ENCODE data around the gene TRAK1. TPM values are rescaled to one million over a fixed set of nuclear protein-coding genes. Genes with fewer than 3 reads are reported as not detected.
"Not testable (repeated sequence)": the region's sequence is repeated elsewhere in the genome, so short reads cannot be mapped to it uniquely, and the experiment has no call there.

TRAK1 gene
- total RNA-seq (2014; rRNA removed; shearing (Covaris generic)): 10.3 and 10.6 TPM in 2 replicates

- no peak for DNase-seq (ENCODE audit: low spot score)
Measured at GRCh38 chr3:42090973-42091731, at the start of gene TRAK1. TSS of gene TRAK1 (plus strand) at chr3:42091357. CDS start at chr3:42091470, 113 bp downstream.

- DNase-seq (ENCODE audit: low spot score): no peak
Measured at GRCh38 chr3:42042747-42043098, 48.4 kb upstream of the TRAK1 start.

- DNase-seq (ENCODE audit: low spot score): no peak
Measured at GRCh38 chr3:42043099-42043813, 47.9 kb upstream of the TRAK1 start.

GRCh38 chr3:42045708-42046243, 45.4 kb upstream of the TRAK1 start:
- no peak for DNase-seq (ENCODE audit: low spot score)

GRCh38 chr3:42048526-42048925, 42.6 kb upstream of the TRAK1 start:
- DNase-seq (ENCODE audit: low spot score): not testable (repeated sequence)

GRCh38 chr3:42050126-42050525, 41.0 kb upstream of the TRAK1 start:
- no peak for DNase-seq (ENCODE audit: low spot score)

GRCh38 chr3:42051384-42052131, 39.6 kb upstream of the TRAK1 start:
- DNase-seq (ENCODE audit: low spot score): no peak

- no peak for DNase-seq (ENCODE audit: low spot score)
Measured at GRCh38 chr3:42052132-42052483, 39.0 kb upstream of the TRAK1 start.

- DNase-seq (ENCODE audit: low spot score): peak; percentile 50
Measured at GRCh38 chr3:42052484-42053351, 38.4 kb upstream of the TRAK1 start.

GRCh38 chr3:42053476-42053875, 37.7 kb upstream of the TRAK1 start:
- DNase-seq (ENCODE audit: low spot score): no peak

- no peak for DNase-seq (ENCODE audit: low spot score)
Measured at GRCh38 chr3:42055291-42055690, 35.9 kb upstream of the TRAK1 start.

- no peak for DNase-seq (ENCODE audit: low spot score)
Measured at GRCh38 chr3:42056840-42057239, 34.3 kb upstream of the TRAK1 start.

GRCh38 chr3:42057561-42058211, 33.5 kb upstream of the TRAK1 start:
- no peak for DNase-seq (ENCODE audit: low spot score)

- DNase-seq (ENCODE audit: low spot score): no peak
Measured at GRCh38 chr3:42061025-42061712, 30.0 kb upstream of the TRAK1 start.

GRCh38 chr3:42061713-42062380, 29.3 kb upstream of the TRAK1 start:
- peak; percentile 92 for DNase-seq (ENCODE audit: low spot score)

- DNase-seq (ENCODE audit: low spot score): no peak
Measured at GRCh38 chr3:42062464-42062863, 28.7 kb upstream of the TRAK1 start.

- peak; percentile 74 for DNase-seq (ENCODE audit: low spot score)
Measured at GRCh38 chr3:42063888-42064287, 27.3 kb upstream of the TRAK1 start.

- no peak for DNase-seq (ENCODE audit: low spot score)
Measured at GRCh38 chr3:42066516-42067181, 24.5 kb upstream of the TRAK1 start.

- DNase-seq (ENCODE audit: low spot score): no peak
Measured at GRCh38 chr3:42067326-42067725, 23.8 kb upstream of the TRAK1 start.

Measured in A172 (cell line).